GM12891 (cell line): ENCODE data around the gene SRCIN1.

Source experiments
- POLR2A ChIP-seq: IDR thresholded peaks from 2 replicates; pipeline ENCODE4 v1.6.1; 2011; ENCODE audit warnings: low read depth, low read length, control low read depth
- POLR2AphosphoS5 ChIP-seq: IDR thresholded peaks from 2 replicates; pipeline ENCODE4 v1.6.1; 2011; ENCODE audit warnings: low read depth, low read length, control low read depth
- POU2F2 ChIP-seq: IDR thresholded peaks from 2 replicates; pipeline ENCODE4 v1.6.1; 2011; ENCODE audit warnings: low read depth, mild to moderate bottlenecking, control low read depth, low read length, moderate library complexity
- TAF1 ChIP-seq: IDR thresholded peaks from 2 replicates; pipeline ENCODE4 v1.6.1; 2011; ENCODE audit warnings: low read depth, low read length, control low read depth

DNA sequence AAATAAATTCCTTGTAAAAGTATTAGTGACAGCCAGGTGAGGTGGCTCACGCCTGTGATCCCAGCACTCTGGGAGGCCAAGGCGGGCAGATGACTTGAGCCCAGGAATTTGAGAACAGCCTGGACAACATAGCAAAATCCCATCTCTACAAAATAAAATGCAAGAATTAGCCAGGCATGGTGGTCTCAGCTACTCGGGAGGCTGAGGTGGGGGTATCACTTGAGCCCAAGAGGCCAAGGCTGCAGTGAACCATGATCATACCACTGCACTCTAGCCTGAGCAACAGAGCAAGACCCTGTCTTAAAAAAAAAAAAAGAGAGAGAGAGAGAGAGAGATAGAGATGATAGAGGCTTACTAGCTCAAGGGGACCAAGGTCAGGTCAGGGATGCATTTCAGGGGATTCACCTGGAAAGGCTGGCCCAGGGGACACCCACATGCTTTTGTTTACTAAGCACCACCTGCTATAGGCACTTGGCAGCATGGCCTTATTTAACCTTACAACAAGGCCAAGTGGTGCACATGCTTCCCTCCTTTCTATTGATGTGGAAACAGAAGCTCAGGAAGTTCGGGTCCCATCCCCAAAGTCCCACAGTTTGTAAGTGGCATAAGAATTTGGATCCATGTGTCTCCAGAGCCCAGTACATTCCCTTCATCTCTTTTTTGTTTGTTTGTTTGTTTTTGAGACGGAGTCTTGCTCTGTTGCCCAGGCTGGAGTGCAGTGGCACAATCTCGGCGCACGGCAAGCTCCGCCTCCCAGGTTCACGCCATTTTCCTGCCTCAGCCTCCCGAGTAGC, 12.4 kb upstream of the SRCIN1 start:
- TF ChIP-seq POLR2A = no peak
- no peak for TF ChIP-seq POLR2AphosphoS5
- TF ChIP-seq POU2F2 = no peak
- TF ChIP-seq TAF1 = no peak
